Fibroblast of lung (primary cell): Measurements from ENCODE around the gene ECI1. TPM values are rescaled to one million over a fixed set of nuclear protein-coding genes. Genes with fewer than 3 reads are reported as not detected.

ENCODE experiments used
- DNase-seq, 2 donors: peaks; one replicate each; pipeline versions ENCODE4 v3.0.0 to v3.0.0-alpha.2; 2010; ENCODE audit warnings: low read depth in 2 of 2
- H2AFZ ChIP-seq: 2 replicates; pipeline ENCODE4 v1.5.1; 2012; ENCODE audit warnings: low read length, control low read depth, inconsistent platforms
- H3K27ac ChIP-seq: 2 replicates; pipeline ENCODE4 v1.5.1; 2011; ENCODE audit warnings: low read length, control low read depth; ENCODE audit not compliant: insufficient read depth
- H3K27me3 ChIP-seq: 2 replicates; pipeline ENCODE4 v1.5.1; 2011; ENCODE audit warnings: mild to moderate bottlenecking, low read length; ENCODE audit not compliant: control insufficient read depth, insufficient read depth
- H3K36me3 ChIP-seq: 2 replicates; pipeline ENCODE4 v1.5.1; 2011; ENCODE audit warnings: low read length; ENCODE audit not compliant: control insufficient read depth, insufficient read depth
- H3K4me1 ChIP-seq: 2 replicates; pipeline ENCODE4 v1.5.1; 2011; ENCODE audit warnings: low read length; ENCODE audit not compliant: control insufficient read depth, insufficient read depth; ENCODE audit errors: extremely low read depth
- H3K4me2 ChIP-seq: 2 replicates; pipeline ENCODE4 v1.5.1; 2011; ENCODE audit warnings: low read length, control low read depth; ENCODE audit not compliant: insufficient read depth; ENCODE audit errors: extremely low read depth
- H3K4me3 ChIP-seq, 4 experiments: fragments of 200-600 bp in 1 of 4; sonication (generic) in 1 of 4; replicated peaks in 1 of 4; 2 replicates each; pipeline ENCODE4 v1.5.1; 2011 to 2016; ENCODE audit warnings: low read length in 4 of 4, low read depth in 3 of 4, mild to moderate bottlenecking in 3 of 4, control low read depth in 2 of 4, inconsistent platforms in 1 of 4, mixed read lengths in 1 of 4; ENCODE audit not compliant: insufficient read depth in 1 of 4; ENCODE audit errors: control extremely low read depth in 1 of 4
- H3K79me2 ChIP-seq: 2 replicates; pipeline ENCODE4 v1.5.1; 2012; ENCODE audit warnings: mild to moderate bottlenecking, low read length, inconsistent platforms; ENCODE audit not compliant: control insufficient read depth, insufficient read depth
- H3K9ac ChIP-seq: 2 replicates; pipeline ENCODE4 v1.5.1; 2011; ENCODE audit warnings: mild to moderate bottlenecking, low read length, control low read depth; ENCODE audit not compliant: insufficient read depth
- H3K9me3 ChIP-seq: 2 replicates; pipeline ENCODE4 v1.5.1; 2012; ENCODE audit warnings: low read depth, low read length; ENCODE audit not compliant: control insufficient read depth, insufficient read depth
- H4K20me1 ChIP-seq: 2 replicates; pipeline ENCODE4 v1.5.1; 2011; ENCODE audit warnings: low read length; ENCODE audit not compliant: control insufficient read depth, insufficient read depth; ENCODE audit errors: extremely low read depth
- EZH2 ChIP-seq: IDR thresholded peaks from 2 replicates; pipeline ENCODE4 v1.5.1; 2012; ENCODE audit warnings: low read length, control low read depth, mild to moderate bottlenecking; ENCODE audit errors: missing control alignments
- polyA plus RNA-seq, 2 donors: library from polyadenylated mRNA; depleted of rRNA in 1 of 2; stranded (reverse) in 1 of 2; unstranded in 1 of 2; fragments of >200 nt; gene quantifications; 2 replicates each; pipeline ENCODE4 v1.2.1, GENCODE V29; 2011 to 2012; ENCODE audit warnings: missing spikeins in 1 of 2
- total RNA-seq: library from RNA; depleted of rRNA; stranded (reverse); fragments of >200 nt; gene quantifications from 2 replicates; pipeline ENCODE4 v1.2.1, GENCODE V29; 2014
- TF ChIP-seq, protein P1 (sequence below), 2 donors: IDR thresholded peaks in 1 of 2; conservative IDR thresholded peaks in 1 of 2; 1 replicate in 1 of 2; 2 replicates in 1 of 2; pipeline ENCODE4 v1.5.1; 2011 to 2012; ENCODE audit warnings: low read length in 2 of 2, control low read depth in 1 of 2, inconsistent platforms in 1 of 2, low read depth in 1 of 2, mild to moderate bottlenecking in 1 of 2

The ECI1 gene
- total and polyA plus RNA-seq, 2 donors (not counting 1 experiment from before 2014, with no cell fraction given): 18.8 to 35.8 TPM

DNA sequence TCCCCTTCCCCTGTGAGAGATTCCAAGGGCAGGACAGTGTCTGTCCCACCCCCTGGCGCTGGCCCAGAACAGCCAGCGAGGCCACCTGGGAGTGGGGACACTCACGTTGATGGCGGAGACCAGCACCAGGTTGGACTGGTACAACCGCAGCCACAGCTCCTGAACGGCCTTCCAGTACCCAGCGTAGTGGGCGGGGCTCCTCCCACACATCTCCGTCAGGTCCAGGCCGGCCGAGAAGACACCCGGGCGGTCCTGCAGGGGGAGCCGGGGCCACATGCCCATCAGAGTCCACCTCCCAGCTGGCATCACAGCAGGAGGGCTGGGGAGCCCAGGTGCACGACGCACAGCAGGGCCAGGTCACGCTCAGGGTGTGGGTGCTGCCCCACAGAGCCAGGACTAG lies 7.1 kb downstream of the ECI1 start:
- Histone ChIP-seq H3K36me3 (peaks cover 26% of the 10 kb centered on the region), H3K27me3 (no peaks in the 10 kb centered on the region), H3K27ac (no peak overlapping the region), H3K4me2 (no peak overlapping the region), H3K79me2 (peaks cover 4% of the 10 kb centered on the region), H4K20me1 (no peaks in the 10 kb centered on the region), H3K9me3 (no peaks in the 10 kb centered on the region), H3K4me3 (no peak overlapping the region), H3K4me1 (no peaks in the 10 kb centered on the region), H2AFZ (no peak overlapping the region), H3K9ac (no peak overlapping the region)
- DNase-seq: no peak
- TF ChIP-seq EZH2: no peak
- TF ChIP-seq, protein P1, sequence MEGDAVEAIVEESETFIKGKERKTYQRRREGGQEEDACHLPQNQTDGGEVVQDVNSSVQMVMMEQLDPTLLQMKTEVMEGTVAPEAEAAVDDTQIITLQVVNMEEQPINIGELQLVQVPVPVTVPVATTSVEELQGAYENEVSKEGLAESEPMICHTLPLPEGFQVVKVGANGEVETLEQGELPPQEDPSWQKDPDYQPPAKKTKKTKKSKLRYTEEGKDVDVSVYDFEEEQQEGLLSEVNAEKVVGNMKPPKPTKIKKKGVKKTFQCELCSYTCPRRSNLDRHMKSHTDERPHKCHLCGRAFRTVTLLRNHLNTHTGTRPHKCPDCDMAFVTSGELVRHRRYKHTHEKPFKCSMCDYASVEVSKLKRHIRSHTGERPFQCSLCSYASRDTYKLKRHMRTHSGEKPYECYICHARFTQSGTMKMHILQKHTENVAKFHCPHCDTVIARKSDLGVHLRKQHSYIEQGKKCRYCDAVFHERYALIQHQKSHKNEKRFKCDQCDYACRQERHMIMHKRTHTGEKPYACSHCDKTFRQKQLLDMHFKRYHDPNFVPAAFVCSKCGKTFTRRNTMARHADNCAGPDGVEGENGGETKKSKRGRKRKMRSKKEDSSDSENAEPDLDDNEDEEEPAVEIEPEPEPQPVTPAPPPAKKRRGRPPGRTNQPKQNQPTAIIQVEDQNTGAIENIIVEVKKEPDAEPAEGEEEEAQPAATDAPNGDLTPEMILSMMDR (conservative IDR thresholded peaks at IDR 0.05 in 1 of 2, IDR thresholded peaks at IDR 0.05 in 1 of 2; ENCODE audit: low read depth in 1 of 2, low read length in 2 of 2): no peak

DNA sequence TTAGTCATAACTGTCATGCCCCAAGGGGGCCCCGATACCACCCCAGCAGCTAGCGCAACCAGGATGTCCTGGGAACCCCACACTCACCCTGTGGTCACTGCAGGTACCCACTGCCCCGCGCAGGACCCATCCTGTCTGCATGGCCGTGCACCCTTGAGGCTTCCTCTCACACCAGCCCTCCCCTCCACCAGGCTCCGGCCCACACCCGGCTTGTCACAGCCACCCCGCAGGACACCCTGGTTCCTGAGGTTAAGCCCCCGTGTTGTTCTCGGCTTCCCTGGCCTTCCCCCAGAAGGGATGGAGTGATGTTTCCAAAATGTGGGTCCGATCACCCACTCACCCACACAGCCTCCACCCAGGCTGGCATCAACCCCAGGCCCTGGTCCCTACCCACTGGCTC lies 7.6 kb downstream of the ECI1 start:
- H3K79me2 ChIP-seq: peaks cover 2% of the 10 kb centered on the region
- H3K9me3 ChIP-seq: no peaks in the 10 kb centered on the region
- H3K9ac ChIP-seq: no peak overlapping the region
- H3K4me2 ChIP-seq: no peak overlapping the region
- H3K4me1 ChIP-seq: no peaks in the 10 kb centered on the region
- no peak for DNase-seq
- H3K27ac ChIP-seq: no peak overlapping the region
- TF ChIP-seq EZH2: no peak
- TF ChIP-seq, protein P1 (conservative IDR thresholded peaks at IDR 0.05 in 1 of 2, IDR thresholded peaks at IDR 0.05 in 1 of 2; ENCODE audit: low read depth in 1 of 2, low read length in 2 of 2): no peak
- no peaks in the 10 kb centered on the region for H4K20me1 ChIP-seq
- H2AFZ ChIP-seq: no peak overlapping the region
- no peaks in the 10 kb centered on the region for H3K27me3 ChIP-seq
- H3K36me3 ChIP-seq: peaks cover 26% of the 10 kb centered on the region
- no peak overlapping the region for H3K4me3 ChIP-seq

DNA sequence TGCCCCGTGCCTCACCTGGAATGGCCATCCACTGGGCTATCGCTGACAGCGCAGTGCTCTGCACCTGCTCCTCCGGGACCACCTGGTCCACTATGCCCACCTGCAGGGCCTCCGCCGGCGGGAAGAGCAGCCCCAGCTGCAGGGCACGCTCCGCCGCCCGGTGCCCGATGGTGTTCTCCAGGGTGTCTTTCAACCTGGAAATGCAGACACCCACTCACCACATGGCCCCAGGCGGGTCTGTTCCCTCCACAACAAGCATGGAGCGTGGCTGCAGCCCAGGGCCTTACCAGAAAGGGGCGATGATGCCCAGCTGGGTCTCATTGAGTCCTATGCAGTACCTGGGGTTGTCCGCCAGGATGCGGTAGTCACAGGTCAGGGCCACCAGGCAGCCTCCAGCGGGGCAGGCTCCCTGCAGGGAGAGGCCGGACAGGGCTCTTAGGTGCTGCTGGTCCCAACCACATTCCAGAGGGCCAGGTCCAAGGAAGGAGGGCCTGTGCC lies 8.3 kb downstream of the ECI1 start:
- H3K4me3 ChIP-seq: no peak overlapping the region
- H4K20me1 ChIP-seq: no peaks in the 10 kb centered on the region
- peaks cover 26% of the 10 kb centered on the region for H3K36me3 ChIP-seq
- no peak overlapping the region for H2AFZ ChIP-seq
- H3K9me3 ChIP-seq: no peaks in the 10 kb centered on the region
- no peak overlapping the region for H3K9ac ChIP-seq
- no peak overlapping the region for H3K4me2 ChIP-seq
- TF ChIP-seq EZH2: no peak
- TF ChIP-seq, protein P1 (conservative IDR thresholded peaks at IDR 0.05 in 1 of 2, IDR thresholded peaks at IDR 0.05 in 1 of 2; ENCODE audit: low read depth in 1 of 2, low read length in 2 of 2): no peak
- DNase-seq: no peak
- no peaks in the 10 kb centered on the region for H3K79me2 ChIP-seq
- no peaks in the 10 kb centered on the region for H3K4me1 ChIP-seq
- H3K27me3 ChIP-seq: no peaks in the 10 kb centered on the region
- no peak overlapping the region for H3K27ac ChIP-seq
